Central memory CD8-positive, alpha-beta T cell (primary cell): ENCODE results near the gene GRAMD1B.
"Not testable (repeated sequence)": the region's sequence is repeated elsewhere in the genome, so short reads cannot be mapped to it uniquely, and the experiment has no call there.

Source experiments
- ATAC-seq: fragments of 150-1000 bp; cut with Tn5 transposase; replicated peaks from 2 replicates; pipeline ENCODE4 v1.10.0; 2022; ENCODE audit warnings: mild to moderate bottlenecking, moderate FRiP score, moderate number of reproducible peaks; ENCODE audit not compliant: poor library complexity, severe bottlenecking; ENCODE audit errors: extremely low read depth
- DNase-seq, 2 donors: peaks; one replicate each; pipeline ENCODE4 v3.0.0; 2021; ENCODE audit warnings: low spot score in 2 of 2
- H3K27ac Mint-ChIP-seq: one replicate; pipeline ENCODE4 v1.8.0; 2022; ENCODE audit warnings: low read depth, mild to moderate bottlenecking, moderate library complexity, mixed read lengths
- H3K27me3 Mint-ChIP-seq: one replicate; pipeline ENCODE4 v1.8.0; 2022; ENCODE audit warnings: mixed read lengths
- H3K36me3 Mint-ChIP-seq: one replicate; pipeline ENCODE4 v1.8.0; 2022; ENCODE audit warnings: mild to moderate bottlenecking, moderate library complexity, mixed read lengths; ENCODE audit not compliant: insufficient read depth
- H3K4me1 Mint-ChIP-seq: one replicate; pipeline ENCODE4 v1.8.0; 2022; ENCODE audit warnings: mixed read lengths
- H3K4me3 Mint-ChIP-seq: one replicate; pipeline ENCODE4 v1.8.0; 2022; ENCODE audit warnings: mild to moderate bottlenecking, moderate library complexity, mixed read lengths
- H3K9me3 Mint-ChIP-seq: one replicate; pipeline ENCODE4 v1.8.0; 2022; ENCODE audit warnings: mixed read lengths

The GRAMD1B gene

GRCh38 chr11:123568367-123568870 lies 138.3 kb downstream of the GRAMD1B start:
- H3K27ac Mint-ChIP-seq: no peak overlapping the region
- H3K27me3 Mint-ChIP-seq: no peaks in the 10 kb centered on the region
- DNase-seq: no peak
- ATAC-seq: no peak
- no peaks in the 10 kb centered on the region for H3K36me3 Mint-ChIP-seq
- H3K4me1 Mint-ChIP-seq: no peaks in the 10 kb centered on the region
- no peak overlapping the region for H3K4me3 Mint-ChIP-seq
- H3K9me3 Mint-ChIP-seq: no peaks in the 10 kb centered on the region

GRCh38 chr11:123569393-123569792 lies 139.3 kb downstream of the GRAMD1B start:
- no peaks in the 10 kb centered on the region for H3K36me3 Mint-ChIP-seq
- ATAC-seq (no peak), DNase-seq (no peak)
- H3K27me3 Mint-ChIP-seq: no peaks in the 10 kb centered on the region
- no peak overlapping the region for H3K4me3 Mint-ChIP-seq
- peaks cover 4% of the 10 kb centered on the region for H3K4me1 Mint-ChIP-seq
- no peaks in the 10 kb centered on the region for H3K9me3 Mint-ChIP-seq
- H3K27ac Mint-ChIP-seq: no peak overlapping the region

- H3K27ac Mint-ChIP-seq: no peak overlapping the region
- H3K36me3 Mint-ChIP-seq: no peaks in the 10 kb centered on the region
- no peak overlapping the region for H3K4me3 Mint-ChIP-seq
- DNase-seq: no peak
- no peaks in the 10 kb centered on the region for H3K9me3 Mint-ChIP-seq
- peaks cover 12% of the 10 kb centered on the region for H3K4me1 Mint-ChIP-seq
- no peaks in the 10 kb centered on the region for H3K27me3 Mint-ChIP-seq
- ATAC-seq: no peak
These were observed 141.0 kb downstream of the GRAMD1B start for GRCh38 chr11:123570939-123571580.

DNA sequence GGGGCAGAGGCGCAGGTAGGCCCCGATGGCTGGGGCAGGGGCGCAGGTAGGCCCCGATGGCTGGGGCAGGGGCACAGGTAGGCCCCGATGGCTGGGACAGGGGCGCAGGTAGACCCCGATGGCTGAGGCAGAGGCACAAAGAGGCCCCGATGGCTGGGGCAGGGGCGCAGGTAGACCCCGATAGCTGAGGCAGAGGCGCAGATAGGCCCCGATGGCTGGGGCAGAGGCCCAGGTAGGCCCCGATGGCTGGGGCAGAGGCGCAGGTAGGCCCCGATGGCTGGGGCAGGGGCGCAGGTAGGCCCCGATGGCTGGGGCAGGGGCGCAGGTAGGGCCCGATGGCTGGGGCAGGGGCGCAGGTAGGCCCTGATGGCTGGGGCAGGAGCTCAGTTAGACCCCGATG lies 142.7 kb downstream of the GRAMD1B start:
- H3K9me3 Mint-ChIP-seq, H3K27ac Mint-ChIP-seq, H3K4me3 Mint-ChIP-seq, DNase-seq, ATAC-seq, H3K36me3 Mint-ChIP-seq, H3K27me3 Mint-ChIP-seq: not testable (repeated sequence)
- H3K4me1 Mint-ChIP-seq: peaks cover 17% of the 10 kb centered on the region

DNA sequence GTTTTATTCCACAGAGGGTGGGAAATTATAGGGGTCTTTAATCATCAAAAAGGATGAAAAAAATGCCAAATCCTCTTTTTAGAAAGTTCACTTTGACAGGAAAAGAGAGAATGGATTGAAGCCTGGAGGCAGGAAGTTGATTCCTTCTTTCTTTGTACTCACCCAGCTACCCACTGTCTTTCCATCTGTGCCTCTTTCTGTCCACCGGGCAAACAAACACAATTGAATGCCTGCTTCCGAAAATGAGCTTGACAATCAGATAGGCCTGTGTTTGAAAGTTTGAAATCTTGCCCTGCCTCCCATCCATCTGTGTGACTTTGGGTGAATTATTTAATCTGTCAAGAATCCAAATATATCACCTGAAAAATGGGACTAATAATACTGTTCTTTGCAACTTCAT lies 143.2 kb downstream of the GRAMD1B start:
- H3K27ac Mint-ChIP-seq: no peak overlapping the region

GRCh38 chr11:123575441-123575840 lies 145.4 kb downstream of the GRAMD1B start:
- H3K27ac Mint-ChIP-seq: no peak overlapping the region
- no peaks in the 10 kb centered on the region for H3K9me3 Mint-ChIP-seq
- no peak overlapping the region for H3K4me3 Mint-ChIP-seq
- no peaks in the 10 kb centered on the region for H3K36me3 Mint-ChIP-seq
- H3K4me1 Mint-ChIP-seq: peaks cover 20% of the 10 kb centered on the region
- ATAC-seq (no peak), DNase-seq (no peak)
- no peaks in the 10 kb centered on the region for H3K27me3 Mint-ChIP-seq

More for the DNA sequence above, 143.2 kb downstream of the GRAMD1B start:
- no peaks in the 10 kb centered on the region for H3K9me3 Mint-ChIP-seq
- no peaks in the 10 kb centered on the region for H3K27me3 Mint-ChIP-seq
- H3K4me1 Mint-ChIP-seq: peaks cover 17% of the 10 kb centered on the region
- H3K4me3 Mint-ChIP-seq: no peak overlapping the region
- DNase-seq (no peak), ATAC-seq (no peak)
- H3K36me3 Mint-ChIP-seq: no peaks in the 10 kb centered on the region

DNA sequence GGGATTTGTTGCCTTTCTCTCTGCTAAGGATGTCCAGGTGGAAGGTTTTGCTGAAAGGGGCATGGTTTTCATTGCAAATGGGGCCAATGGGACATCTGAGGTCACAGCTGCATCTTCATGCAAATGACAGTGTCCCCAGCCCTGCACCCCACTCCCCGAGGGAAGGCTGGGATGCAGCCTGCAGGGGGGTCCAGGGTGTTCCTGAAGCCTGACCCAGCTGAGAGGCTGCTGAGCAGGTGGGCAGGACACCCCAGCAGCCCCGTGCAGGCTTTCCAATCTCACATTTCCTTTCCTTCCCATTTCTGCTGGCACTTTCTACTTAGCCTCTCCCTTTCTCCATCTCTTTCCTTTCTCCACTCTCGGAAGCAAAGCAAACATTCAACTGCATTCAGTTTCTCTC lies 146.0 kb downstream of the GRAMD1B start:
- no peaks in the 10 kb centered on the region for H3K36me3 Mint-ChIP-seq
- no peaks in the 10 kb centered on the region for H3K27me3 Mint-ChIP-seq
- H3K4me3 Mint-ChIP-seq: no peak overlapping the region
- H3K4me1 Mint-ChIP-seq: peaks cover 26% of the 10 kb centered on the region
- DNase-seq: no peak
- no peaks in the 10 kb centered on the region for H3K9me3 Mint-ChIP-seq
- H3K27ac Mint-ChIP-seq: no peak overlapping the region
- ATAC-seq: no peak

GRCh38 chr11:123576501-123576900 lies 146.4 kb downstream of the GRAMD1B start:
- DNase-seq (no peak), ATAC-seq (no peak)
- H3K4me3 Mint-ChIP-seq: no peak overlapping the region
- H3K4me1 Mint-ChIP-seq: peaks cover 27% of the 10 kb centered on the region
- no peaks in the 10 kb centered on the region for H3K9me3 Mint-ChIP-seq
- H3K36me3 Mint-ChIP-seq: no peaks in the 10 kb centered on the region
- no peak overlapping the region for H3K27ac Mint-ChIP-seq
- H3K27me3 Mint-ChIP-seq: no peaks in the 10 kb centered on the region

DNA sequence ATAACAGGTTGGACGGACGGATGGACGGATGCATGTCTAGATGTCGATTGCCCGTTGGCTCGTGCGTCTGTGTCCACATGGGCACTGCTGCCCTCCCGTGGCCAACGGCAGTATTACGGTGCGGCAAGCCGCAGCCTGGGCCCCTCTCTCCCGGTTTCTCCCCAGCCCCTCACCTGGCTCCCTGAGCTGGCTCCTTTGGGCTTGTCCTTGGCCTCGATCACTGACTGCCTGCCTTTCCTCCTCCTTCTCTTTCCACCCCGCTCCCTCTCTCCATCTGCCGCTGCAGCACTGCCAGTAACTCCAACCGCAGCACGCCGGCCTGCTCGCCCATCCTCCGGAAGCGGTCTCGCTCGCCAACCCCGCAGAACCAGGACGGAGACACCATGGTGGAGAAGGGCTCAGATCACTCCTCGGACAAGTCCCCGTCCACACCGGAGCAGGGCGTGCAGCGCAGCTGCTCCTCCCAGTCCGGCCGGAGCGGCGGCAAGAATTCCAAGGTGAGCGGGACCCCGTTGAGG lies 147.1 kb downstream of the GRAMD1B start:
- H3K4me1 Mint-ChIP-seq: peaks cover 27% of the 10 kb centered on the region
- DNase-seq (peak in 1 of 2 donors; percentile 45), ATAC-seq (peak; percentile 37)
- no peaks in the 10 kb centered on the region for H3K9me3 Mint-ChIP-seq
- no peaks in the 10 kb centered on the region for H3K27me3 Mint-ChIP-seq
- H3K27ac Mint-ChIP-seq: no peak overlapping the region
- no peaks in the 10 kb centered on the region for H3K36me3 Mint-ChIP-seq
- H3K4me3 Mint-ChIP-seq: no peak overlapping the region

GRCh38 chr11:123578778-123579481 lies 148.9 kb downstream of the GRAMD1B start:
- Mint-ChIP-seq H3K4me1 (peaks cover 27% of the 10 kb centered on the region), H3K27me3 (no peaks in the 10 kb centered on the region), H3K4me3 (no peak overlapping the region), H3K27ac (no peak overlapping the region), H3K36me3 (no peaks in the 10 kb centered on the region), H3K9me3 (no peaks in the 10 kb centered on the region)
- DNase-seq: no peak
- no peak for ATAC-seq

DNA sequence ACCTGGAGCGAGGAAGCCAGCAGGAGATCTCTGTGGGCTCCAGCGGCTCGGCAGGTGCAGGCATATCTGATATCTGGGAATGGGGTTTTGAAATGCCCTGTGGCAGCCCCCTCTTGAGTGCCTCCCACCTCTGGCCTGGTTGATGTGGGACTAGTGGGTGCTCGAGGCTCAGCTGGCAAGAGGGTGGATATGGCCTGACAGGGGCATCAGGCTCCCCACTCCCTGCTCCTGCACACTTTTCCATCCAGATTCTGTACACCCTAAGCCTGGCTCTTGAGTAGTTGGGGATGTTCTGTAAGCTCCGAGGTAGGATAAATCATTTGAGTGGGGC lies 149.4 kb downstream of the GRAMD1B start:
- no peak for DNase-seq
- Mint-ChIP-seq H3K4me3 (no peak overlapping the region), H3K4me1 (peaks cover 23% of the 10 kb centered on the region), H3K9me3 (no peaks in the 10 kb centered on the region), H3K27ac (no peak overlapping the region), H3K27me3 (no peaks in the 10 kb centered on the region), H3K36me3 (no peaks in the 10 kb centered on the region)
- ATAC-seq: no peak

DNA sequence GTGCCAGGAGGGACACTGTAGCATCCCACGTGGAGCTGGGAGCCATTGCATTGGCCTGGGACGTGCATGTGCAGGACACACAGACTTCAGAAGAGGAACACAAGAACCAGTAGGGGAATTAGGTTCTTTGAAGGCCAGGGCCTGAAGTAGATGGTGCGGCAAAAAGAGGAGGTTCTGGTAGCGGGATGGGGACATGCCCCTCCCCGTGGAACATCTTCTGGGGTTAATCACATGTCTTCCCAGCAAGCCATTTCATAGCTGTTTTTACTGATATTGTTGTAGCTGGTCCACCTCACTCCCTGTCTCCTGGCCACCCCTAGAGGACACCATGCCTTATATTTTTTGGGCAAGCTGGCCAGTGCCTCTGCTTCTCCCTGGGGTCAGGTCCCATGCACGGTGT lies 150.1 kb downstream of the GRAMD1B start:
- ATAC-seq (no peak), DNase-seq (no peak)
- Mint-ChIP-seq H3K27me3 (no peaks in the 10 kb centered on the region), H3K4me3 (no peak overlapping the region), H3K27ac (no peak overlapping the region), H3K36me3 (no peaks in the 10 kb centered on the region), H3K4me1 (peaks cover 16% of the 10 kb centered on the region), H3K9me3 (no peaks in the 10 kb centered on the region)
